Measurements from ENCODE around the gene FKRP.

Gene FKRP

DNA sequence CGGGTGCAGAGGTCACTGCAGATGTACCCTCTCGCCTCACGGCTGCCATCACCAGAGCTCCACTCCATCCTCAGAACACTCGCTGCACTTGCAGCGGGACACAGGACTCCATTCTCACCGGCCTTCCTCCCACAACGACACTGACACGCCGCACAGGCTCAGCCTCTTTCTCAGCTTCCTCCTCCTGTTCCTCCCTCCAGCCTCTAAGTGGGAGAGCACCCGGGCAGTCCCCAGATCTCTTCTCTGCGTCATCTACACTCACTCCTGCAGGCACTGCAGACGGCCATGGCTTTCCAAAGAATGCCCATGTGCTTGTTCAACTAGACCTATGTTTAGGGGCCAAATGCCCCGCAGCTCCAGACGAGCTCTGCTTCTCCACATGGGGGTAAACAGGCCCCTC, 14.3 kb upstream of the FKRP start:
- no peak for DNase-seq (ENCODE audit: low read depth)

DNA sequence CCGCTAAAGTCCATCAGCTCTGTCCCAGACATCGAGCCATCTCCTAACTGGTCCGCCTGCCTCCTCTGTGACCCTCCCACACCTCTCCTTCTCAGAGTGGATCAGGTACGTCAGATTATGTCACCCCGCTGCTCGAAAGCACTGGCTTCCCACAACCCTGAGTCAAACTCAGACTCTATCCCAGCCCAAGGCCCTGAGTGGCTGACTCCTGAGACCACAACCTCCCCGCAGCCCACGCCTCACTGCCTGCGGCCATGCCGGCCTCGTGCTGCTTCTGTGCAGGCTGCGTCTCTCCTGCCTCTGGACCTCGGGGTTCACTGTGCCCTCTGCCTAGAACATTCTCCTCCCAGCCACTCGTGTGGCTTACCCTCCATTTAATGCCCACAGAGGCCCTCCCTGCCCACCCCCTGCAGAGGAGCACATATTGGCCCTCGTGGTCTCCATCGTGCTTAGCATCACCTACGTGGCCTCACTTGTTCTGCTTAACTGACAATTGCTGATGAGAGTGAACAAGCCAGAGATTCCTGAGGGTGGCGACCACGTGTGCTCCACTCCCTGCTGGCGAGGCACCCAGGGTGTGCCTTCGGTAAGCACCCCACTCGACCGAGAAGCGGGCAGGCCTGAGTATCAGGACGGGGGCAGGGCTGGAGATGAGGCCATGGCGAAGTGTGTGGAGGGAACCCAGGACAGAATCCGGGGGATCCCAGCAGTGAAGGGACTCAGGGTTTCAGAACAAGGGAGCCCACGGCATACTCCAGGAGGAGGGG, 13.5 kb upstream of the FKRP start:
- DNase-seq (ENCODE audit: low read depth), result no peak

DNA sequence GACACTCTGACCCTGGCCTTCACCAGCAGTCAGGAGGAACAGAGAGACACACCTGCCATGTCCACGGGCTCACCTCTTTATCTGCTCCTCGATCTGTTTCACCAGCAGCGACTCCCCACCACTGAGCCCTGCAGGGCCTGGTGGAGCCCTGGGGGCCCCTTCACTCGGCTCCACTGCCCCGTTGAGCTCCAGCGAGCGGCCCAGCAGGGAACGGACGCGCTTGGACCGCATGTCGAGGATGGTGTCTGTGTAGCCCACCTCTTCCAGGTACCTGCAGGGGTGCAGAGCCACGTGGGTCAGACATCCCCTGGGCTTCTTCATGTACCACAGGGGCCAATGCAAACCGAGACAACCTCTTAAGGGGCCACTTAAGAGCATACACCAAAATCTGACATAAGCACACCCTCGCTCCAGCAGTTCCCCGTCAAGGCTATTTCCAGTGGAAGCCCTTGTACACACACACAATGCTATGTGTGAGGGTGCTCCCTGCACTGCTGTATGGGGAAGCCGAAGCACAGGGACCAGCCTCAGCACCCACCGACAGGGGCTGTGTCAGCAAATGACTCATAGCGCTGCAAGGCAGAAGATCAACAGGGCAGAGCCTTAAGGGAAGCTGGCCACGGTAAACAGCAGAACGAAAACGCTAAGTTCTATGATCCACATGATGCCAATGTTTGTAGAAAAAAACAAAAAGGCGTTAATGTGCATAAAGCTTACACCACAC, 12.7 kb upstream of the FKRP start:
- DNase-seq (ENCODE audit: low read depth), result no peak

DNA sequence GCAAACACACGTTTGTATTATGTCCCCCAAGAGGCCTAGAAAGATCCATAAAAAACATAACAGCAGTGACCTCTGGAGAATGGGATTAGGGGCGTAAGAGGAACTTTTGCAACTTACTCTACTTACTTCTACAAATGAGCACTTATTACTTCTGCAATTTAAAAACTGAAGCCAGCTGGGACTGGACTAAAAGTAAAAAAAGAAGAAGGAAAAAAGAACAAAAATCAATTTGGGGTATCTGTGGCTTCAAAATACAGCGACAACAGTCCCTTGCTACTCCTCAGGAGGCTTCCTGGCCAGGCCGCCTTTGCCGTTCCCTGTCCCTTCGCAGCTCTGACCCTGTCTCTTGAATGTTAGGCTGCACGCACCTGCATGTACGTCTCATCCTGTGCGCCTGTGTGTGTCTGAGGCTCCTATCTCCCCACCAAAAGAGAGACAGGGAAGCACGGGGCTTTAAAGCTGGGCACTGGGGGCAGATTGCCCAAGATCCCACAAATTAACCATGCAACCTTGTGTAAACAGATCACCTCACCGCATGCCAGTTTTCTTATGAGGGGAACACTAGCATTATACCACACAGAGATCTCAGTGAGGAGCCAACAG, 12.1 kb upstream of the FKRP start:
- DNase-seq (ENCODE audit: low read depth), result no peak

DNA sequence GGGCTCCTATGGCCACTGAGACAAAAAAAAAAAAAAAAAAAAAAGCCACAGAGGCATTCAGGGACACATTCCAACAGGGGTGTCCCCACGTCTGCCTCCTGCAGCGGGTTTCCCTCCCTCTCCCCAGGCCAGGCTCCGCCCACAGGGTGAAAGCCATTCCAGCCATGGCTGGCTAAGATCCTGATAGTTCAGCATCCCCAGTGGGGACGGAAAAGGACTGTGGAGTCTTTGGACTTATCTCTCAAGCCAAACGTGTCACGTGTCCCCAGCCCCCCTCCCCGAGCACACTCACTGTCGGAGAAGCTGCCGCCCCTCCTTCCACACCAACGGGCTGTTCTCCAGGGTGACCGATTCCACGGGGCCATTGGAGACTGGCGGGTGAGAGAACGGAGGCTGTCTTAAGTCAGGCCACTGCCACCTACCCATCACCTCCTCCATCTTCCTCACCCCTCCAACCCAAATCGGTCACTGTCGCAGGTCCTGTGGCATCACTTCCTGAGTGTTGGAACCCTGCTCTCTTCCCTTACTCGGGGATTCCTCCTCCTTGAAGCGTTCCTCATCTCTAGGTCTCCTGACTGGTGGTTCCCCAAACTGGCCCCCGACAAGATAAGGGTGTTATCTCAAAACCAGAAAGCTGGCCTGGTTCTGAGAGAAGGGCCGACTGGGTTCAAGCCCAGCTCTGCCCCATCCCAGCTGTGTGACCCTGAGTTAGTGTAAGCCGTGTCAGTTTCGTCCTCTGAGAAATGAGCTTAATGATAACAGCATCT, 9.1 kb upstream of the FKRP start:
- no peak for DNase-seq (ENCODE audit: low read depth)

DNA sequence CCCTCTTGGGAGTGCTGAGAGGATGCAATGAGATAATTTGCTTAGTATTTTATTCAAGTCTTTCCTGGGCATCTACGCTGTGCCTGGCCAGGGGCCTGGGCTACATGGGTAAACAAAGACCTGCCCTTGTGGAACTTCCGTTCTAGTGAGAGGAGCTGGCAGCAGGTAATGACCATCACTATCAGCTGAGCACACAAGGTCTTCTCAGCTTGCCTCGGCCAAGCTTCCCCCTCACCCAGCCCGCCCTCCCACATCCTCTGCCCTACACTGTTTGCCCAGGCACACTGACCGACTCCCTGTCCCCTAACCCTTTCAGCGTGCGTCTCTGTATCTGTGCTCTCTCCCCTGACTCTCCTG, 8.6 kb upstream of the FKRP start:
- no peak for DNase-seq (ENCODE audit: low read depth)

DNA sequence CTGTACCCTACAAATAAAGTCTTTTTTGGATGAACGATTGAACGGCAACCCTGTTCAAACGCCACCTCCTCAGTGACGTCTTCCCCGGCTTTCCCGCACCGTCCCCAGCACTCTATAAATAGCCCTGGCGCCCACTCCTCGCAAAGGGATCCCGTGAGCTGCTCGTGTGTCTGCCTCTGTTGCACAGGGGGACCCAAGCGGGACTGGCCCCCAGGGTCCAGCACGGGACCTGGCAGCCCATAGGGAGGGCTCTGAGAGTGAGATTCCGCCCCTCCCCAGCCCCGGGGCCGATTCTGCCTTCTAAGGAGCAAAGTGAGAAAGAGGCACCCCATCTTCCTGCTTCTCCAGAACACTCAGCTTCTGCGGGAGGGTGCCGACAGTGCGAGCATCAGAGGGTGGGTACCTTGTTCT, 8.1 kb upstream of the FKRP start:
- DNase-seq (ENCODE audit: low read depth), result no peak

DNA sequence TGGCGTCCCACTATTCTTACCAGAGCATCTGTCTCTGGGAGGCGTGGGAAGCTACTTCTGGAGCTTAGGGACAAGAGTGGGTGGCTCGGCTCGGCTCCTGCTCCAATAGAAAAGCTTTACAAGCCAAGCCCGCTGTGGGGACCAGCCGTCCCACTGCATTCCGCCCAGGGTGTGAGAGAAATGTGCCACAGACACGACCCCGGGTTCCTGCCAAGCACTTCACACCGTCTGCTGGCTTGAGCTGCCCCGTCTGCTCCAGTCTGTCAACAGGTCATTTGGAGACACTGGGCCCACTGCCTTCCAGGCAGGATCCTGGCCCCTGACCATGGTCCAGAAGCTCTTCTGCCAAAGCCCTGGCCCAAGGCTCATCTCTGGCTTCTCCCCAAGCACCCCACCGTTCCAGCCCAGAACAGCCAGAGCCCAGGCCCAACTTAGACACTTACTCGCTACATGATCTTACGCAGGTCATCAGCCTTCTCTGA, 6.5 kb upstream of the FKRP start:
- DNase-seq (ENCODE audit: low read depth), result no peak

DNA sequence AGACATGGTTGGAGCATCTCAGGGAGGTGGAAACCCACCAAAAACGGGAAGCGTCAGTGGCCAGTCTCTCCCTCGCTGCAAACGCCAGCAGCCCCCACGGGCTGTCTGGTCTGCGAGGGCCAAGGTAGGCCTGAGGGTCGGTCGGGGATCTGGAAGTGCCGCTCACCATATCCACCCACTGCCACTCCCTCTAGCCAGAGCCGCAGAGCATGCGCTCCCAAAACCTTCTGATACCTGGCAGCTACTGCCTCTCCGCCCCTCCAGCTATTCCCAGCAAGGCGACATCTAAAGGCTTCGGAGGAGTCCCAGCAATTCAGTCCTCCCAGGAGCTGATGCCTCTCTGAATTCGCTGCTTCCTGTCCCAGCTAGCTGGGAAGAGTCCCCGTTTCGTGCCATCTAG, 4.4 kb upstream of the FKRP start:
- DNase-seq (ENCODE audit: low read depth), result no peak

DNA sequence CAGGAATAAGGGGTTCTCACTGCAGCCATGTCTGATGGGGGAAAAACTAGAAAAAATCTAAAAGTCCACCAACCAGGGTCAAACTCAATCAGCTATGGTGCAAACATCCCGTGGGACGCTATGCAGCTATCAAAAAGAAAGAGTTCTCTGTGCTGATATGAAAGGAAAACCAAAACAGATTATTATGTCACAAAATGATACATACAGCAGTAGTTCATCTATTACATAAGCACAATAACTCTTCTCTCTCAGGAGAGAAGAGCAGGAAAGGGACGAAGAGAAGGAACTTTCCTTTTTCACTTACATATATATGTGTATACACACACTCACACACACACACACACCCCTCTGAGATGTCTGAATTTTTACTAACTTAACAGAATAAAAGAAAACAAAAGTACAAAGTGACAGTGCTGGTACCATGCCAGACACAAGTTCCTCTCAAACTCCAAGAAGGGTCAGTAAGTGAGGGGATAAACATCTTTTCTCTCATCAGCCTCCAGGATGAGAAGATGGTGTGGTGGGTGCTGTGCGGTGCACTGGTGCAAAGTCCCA, 2.9 kb upstream of the FKRP start:
- DNase-seq (ENCODE audit: low read depth), result no peak

DNA sequence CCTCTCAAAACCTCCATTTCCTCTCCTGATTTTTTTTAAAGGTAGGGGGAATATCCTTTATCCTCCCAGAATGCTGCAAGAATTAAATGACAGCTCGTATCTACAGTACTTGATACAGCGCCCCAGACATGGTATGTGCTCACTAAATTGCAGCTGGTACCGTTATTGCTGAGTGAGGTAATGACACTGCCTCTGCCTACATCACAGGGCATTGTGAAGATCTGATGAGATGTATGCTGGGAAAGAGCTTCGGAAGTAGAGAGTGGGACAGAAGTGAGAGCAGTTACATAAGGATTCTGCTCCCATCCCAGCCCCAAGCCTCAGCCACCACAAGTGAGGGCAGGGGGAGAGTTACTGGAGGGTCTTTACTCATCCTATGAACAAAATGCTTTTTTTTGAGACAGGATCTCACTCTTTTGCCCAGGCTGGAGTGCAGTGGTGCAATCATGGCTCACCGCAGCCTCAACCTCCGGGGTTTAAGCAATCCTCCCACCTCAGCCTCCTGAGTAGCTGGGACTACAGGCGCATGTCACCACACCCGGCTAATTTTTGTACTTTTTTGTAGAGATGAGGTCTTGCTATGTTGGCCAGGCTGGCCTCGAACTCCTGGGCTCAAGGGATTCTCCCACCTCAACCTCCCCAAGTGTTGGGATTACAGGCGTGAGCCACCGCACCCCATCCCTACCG, 1.7 kb upstream of the FKRP start:
- no peak for DNase-seq (ENCODE audit: low read depth)

DNA sequence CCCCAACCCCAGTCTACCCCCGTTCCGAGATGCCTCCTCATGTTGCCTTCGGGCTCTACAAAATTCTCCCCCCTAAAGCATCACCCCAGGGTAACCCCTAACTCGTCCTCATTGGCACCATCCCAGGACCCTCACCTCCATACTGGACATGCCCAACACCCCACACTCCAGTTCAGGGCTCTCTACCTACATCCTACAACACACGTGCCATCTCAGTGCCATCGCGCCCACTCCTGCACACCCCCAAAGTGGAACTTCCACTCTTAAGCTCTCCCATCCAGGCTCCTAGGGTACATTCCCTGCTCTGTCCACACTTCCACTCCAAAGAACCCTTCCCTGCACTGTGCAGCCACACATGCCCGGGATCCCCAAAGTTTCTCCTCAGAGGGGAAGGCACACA, 827 bp upstream of the FKRP start:
- DNase-seq (ENCODE audit: low read depth), result no peak

DNA sequence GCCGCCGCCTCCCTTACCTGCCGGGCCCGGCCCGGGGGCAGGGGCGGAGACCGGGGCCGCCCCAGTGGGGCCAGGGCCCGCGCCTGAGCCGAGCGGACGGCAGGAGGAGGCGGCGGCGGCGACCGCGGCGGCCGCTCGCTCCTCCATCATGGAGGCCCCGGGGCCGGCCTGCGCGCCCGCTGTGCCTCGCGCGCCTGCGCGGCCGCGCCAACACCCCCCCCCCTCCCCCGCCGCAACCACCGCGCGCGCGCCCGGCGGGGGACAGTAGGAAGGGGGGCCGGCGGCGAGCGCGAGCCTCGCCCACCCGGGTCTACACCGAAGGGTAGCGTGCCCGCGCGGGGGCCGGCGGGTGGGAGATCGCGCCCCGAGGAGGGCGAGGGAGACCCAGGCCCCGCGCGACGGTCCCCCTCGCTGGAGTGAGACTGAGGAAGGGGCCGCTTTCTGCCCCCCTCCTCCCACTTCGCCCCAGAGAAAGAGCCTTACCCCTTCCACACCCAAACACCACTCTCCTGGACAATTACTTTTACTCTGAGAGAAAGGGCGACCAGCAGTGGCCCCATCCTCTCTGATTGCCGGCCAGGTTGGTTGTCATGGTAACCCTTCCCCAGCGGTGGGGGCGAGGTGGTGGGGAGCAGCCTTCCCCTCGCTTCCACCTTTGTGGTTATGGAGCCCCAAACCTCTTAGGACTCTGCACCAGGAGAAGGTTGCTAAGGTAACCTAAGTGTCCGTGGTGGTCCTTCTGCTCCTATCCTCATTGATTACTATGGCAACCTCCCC, 612 bp downstream of the FKRP start, which contains the start of gene STRN4:
Gene STRN4 (minus strand): TSS at position 170 of the 777 bp plus-strand sequence. CDS start 20 bp downstream, at position 150.
- DNase-seq (ENCODE audit: low read depth), result peak; percentile 40

DNA sequence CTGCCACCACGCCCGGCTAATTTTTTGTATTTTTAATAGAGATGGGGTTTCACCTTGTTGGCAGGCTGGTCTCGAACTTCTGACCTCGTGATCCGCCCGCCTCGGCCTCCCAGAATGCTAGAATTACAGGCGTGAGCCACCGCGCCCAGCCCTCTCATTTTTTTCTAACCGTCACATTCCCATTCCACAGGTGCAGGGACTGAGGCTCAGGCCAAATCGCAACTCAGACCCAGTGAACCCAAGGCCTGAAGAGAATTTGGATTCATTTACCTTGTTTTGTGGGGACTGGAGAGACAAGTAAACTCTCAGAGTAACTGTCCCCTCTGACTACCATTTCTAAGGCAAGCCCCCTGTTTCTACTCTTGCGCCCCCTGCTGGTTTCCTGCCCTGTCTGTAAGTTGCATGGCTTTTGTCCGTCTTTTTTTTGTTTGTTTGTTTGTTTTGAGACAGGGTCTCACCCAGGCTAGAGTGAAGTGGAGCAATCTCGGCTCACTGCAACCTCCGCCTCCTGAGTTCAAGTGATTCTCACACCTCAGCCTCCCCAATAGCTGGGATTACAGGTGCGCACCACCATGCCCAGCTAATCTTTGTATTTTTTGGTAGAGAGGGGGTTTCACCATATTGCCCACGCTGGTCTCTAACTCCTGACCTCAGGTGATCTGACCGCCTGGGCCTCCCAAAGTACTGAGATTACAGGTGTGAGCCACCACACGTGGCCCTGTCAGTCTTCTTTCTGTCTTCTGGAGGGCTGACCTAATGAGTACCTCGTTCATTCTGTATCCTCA, 2.7 kb downstream of the FKRP start:
- DNase-seq (ENCODE audit: low read depth), result peak; percentile 69

DNA sequence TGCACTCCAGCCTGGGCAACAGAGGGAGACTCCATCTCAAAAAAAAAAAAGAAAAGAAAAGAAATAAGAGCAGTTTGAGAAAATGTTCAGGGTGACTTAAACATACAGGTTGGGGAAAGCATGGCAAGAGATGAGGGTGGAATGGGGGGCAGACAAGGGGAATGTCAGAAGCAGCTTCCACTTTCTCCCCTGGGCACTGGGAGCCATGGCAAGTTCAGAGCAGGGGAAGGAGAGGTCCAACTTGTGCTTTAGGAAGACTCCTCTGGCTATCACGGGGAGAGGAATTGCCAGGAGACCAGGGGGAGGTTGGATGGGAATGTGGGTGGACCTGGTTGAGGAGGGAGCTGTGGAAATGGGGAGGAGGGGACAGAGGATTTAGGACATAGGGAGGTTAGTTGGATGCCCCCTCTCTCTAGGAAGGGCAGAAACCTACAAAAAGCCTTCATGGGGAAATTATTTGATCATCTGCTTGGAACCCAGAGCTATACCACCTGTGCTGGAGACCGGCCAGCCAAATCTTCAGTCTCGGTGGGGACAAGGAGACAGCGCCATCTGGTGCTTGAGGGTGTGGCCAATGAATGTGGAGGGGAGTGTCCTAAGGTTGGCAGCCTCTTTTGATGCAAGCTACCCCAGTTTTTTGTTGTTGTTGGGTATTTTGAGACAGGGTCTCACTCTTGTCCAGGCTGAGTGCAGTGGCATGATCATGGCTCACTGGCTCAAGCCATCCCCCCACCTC, 7.7 kb downstream of the FKRP start:
- peak; percentile 63 for DNase-seq (ENCODE audit: low read depth)

DNA sequence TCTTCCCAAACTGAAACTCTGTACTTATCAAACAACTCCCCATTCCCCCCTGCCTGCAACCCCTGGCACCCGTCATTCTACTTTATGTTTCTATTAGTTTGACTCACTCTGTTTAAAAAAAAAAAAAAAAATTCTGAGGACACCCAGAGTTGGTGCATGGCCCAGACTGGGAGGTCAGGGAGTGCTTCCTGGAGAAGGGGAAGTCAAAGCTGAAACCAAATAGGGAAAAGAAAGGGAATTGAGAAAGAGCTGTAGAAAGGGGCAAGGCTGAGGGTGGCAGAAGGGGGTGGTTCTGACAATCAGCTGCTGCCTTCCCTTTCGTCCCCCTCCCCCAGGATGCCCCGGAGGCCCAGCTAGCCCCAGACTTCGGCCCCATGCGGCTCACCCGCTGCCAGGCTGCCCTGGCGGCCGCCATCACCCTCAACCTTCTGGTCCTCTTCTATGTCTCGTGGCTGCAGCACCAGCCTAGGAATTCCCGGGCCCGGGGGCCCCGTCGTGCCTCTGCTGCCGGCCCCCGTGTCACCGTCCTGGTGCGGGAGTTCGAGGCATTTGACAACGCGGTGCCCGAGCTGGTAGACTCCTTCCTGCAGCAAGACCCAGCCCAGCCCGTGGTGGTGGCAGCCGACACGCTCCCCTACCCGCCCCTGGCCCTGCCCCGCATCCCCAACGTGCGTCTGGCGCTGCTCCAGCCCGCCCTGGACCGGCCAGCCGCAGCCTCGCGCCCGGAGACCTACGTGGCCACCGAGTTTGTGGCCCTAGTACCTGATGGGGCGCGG, 9.4 kb downstream of the FKRP start:
- no peak for DNase-seq (ENCODE audit: low read depth)

DNA sequence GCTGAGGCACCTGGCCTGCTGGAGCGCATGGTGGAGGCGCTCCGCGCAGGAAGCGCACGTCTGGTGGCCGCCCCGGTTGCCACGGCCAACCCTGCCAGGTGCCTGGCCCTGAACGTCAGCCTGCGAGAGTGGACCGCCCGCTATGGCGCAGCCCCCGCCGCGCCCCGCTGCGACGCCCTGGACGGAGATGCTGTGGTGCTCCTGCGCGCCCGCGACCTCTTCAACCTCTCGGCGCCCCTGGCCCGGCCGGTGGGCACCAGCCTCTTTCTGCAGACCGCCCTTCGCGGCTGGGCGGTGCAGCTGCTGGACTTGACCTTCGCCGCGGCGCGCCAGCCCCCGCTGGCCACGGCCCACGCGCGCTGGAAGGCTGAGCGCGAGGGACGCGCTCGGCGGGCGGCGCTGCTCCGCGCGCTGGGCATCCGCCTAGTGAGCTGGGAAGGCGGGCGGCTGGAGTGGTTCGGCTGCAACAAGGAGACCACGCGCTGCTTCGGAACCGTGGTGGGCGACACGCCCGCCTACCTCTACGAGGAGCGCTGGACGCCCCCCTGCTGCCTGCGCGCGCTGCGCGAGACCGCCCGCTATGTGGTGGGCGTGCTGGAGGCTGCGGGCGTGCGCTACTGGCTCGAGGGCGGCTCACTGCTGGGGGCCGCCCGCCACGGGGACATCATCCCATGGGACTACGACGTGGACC, 10.1 kb downstream of the FKRP start:
- no peak for DNase-seq (ENCODE audit: low read depth)

DNA sequence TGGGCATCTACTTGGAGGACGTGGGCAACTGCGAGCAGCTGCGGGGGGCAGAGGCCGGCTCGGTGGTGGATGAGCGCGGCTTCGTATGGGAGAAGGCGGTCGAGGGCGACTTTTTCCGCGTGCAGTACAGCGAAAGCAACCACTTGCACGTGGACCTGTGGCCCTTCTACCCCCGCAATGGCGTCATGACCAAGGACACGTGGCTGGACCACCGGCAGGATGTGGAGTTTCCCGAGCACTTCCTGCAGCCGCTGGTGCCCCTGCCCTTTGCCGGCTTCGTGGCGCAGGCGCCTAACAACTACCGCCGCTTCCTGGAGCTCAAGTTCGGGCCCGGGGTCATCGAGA, 10.7 kb downstream of the FKRP start:
- no peak for DNase-seq (ENCODE audit: low read depth)
